Large intestine (tissue), 1 donor: ENCODE results near the gene DOK7. TPM values are rescaled to one million over a fixed set of nuclear protein-coding genes. Genes with fewer than 3 reads are reported as not detected.

Experiments used
- polyA plus RNA-seq: library from polyadenylated mRNA; unstranded; fragments of 120-200 nt; gene quantifications from one replicate; pipeline ENCODE4 v1.2.1, GENCODE V29; 2013

The DOK7 gene
- polyA plus RNA-seq, 1 donor, result 8.5 TPM

Other genes starting within 250 kb of the DOK7 start
- 1.0 TPM for gene MSANTD1, start 214.1 kb upstream of the DOK7 start, polyA plus RNA-seq
- 36.4 TPM for gene RGS12, start 170.3 kb upstream of the DOK7 start, polyA plus RNA-seq
- gene HGFAC, start 21.3 kb upstream of the DOK7 start, polyA plus RNA-seq, result 1.3 TPM
- 219 TPM for gene LRPAP1, start 69.1 kb downstream of the DOK7 start, polyA plus RNA-seq